Measurements from ENCODE around the gene C9orf72.

GRCh38 chr9:27599102-27599869 is 26.0 kb upstream of the C9orf72 start:
- TF ChIP-seq, protein P1, sequence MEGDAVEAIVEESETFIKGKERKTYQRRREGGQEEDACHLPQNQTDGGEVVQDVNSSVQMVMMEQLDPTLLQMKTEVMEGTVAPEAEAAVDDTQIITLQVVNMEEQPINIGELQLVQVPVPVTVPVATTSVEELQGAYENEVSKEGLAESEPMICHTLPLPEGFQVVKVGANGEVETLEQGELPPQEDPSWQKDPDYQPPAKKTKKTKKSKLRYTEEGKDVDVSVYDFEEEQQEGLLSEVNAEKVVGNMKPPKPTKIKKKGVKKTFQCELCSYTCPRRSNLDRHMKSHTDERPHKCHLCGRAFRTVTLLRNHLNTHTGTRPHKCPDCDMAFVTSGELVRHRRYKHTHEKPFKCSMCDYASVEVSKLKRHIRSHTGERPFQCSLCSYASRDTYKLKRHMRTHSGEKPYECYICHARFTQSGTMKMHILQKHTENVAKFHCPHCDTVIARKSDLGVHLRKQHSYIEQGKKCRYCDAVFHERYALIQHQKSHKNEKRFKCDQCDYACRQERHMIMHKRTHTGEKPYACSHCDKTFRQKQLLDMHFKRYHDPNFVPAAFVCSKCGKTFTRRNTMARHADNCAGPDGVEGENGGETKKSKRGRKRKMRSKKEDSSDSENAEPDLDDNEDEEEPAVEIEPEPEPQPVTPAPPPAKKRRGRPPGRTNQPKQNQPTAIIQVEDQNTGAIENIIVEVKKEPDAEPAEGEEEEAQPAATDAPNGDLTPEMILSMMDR (conservative IDR thresholded peaks at IDR 0.05; ENCODE audit: low read depth, low read length) = no peak
- TF ChIP-seq EZH2 (IDR thresholded peaks at IDR 0.05; ENCODE audit: borderline replicate concordance, low read depth, low read length, poor library complexity, severe bottlenecking) = no peak

All from A673 (cell line).